Measurements from ENCODE around the gene COL23A1. TPM values are rescaled to one million over a fixed set of nuclear protein-coding genes. Genes with fewer than 3 reads are reported as not detected.
"Not testable (repeated sequence)": the region's sequence is repeated elsewhere in the genome, so short reads cannot be mapped to it uniquely, and the experiment has no call there.

The COL23A1 gene
- total RNA-seq, 4 donors from 2014 or later, result 0.83 to 1.8 (median 1.5) TPM

DNA sequence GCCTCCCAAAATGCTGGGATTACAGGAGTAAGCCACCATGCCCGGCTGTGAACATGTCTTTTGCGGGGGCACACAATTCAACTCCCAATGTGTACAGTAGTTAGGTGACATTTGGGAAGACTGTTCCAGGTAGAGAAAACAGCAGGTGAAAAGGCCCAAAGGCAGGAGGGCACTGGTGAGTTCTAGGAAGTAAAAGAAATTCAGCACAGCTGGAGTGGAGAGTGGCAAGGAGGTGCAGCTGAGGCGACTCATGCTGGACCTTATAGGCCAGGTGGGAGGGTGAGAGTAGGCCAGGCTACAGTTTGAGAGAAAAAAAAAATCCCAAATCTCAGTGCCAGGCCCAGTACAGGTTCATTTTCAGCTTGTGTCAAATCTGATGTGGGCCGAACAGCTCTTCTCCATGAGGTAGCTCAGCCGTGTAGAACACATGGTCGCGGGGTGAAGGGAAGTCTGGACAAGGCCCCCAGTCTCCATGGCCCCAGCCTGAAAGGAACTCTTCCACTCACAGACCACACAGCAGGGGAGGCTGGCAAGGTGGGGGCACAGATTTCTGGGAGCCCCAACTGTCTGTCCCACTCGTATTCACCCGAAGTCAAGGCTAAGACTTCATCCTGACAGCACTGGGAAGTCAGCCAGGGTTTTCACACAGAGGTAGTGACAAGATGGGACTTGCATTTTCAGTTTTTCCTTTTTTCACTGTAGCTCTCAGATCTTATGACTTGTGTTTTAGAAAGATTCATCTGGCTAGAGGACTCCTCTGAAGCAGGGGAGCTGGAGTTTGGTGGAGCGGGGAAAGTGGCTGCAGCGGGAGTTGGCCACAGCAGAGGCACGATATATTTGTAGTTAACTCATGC is 390.4 kb downstream of the COL23A1 start:
- peaks cover 0 to 2% (median 0%) of the 10 kb centered on the region in 4 donors for H3K27me3 ChIP-seq
- H3K27ac ChIP-seq (replicated peaks in 1 of 4), result no peak overlapping the region
- no peak overlapping the region for H3K4me3 ChIP-seq
- no peaks in the 10 kb centered on the region for H3K9me3 ChIP-seq
- 80% methylated on average over 12 of the region's 12 CpGs for WGBS
- TF ChIP-seq POLR2AphosphoS5 (IDR thresholded peaks at IDR 0.05) (no peak), EP300 (IDR thresholded peaks at IDR 0.05) (no peak), POLR2A (IDR thresholded peaks at IDR 0.05; ENCODE audit: low read depth) (no peak)
- TF ChIP-seq, protein P1, sequence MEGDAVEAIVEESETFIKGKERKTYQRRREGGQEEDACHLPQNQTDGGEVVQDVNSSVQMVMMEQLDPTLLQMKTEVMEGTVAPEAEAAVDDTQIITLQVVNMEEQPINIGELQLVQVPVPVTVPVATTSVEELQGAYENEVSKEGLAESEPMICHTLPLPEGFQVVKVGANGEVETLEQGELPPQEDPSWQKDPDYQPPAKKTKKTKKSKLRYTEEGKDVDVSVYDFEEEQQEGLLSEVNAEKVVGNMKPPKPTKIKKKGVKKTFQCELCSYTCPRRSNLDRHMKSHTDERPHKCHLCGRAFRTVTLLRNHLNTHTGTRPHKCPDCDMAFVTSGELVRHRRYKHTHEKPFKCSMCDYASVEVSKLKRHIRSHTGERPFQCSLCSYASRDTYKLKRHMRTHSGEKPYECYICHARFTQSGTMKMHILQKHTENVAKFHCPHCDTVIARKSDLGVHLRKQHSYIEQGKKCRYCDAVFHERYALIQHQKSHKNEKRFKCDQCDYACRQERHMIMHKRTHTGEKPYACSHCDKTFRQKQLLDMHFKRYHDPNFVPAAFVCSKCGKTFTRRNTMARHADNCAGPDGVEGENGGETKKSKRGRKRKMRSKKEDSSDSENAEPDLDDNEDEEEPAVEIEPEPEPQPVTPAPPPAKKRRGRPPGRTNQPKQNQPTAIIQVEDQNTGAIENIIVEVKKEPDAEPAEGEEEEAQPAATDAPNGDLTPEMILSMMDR (IDR thresholded peaks at IDR 0.05), result no peak
- intact Hi-C loops (cut with DNase I), result loop anchor here (5.0 kb wide), 1 partner anchor 48 kb away; the partner anchor contains the start of gene NHP2
- DNase-seq (ENCODE audit: extremely low spot score), result no peak
- no peaks in the 10 kb centered on the region for H3K36me3 ChIP-seq
- peaks cover 0 to 6% (median 4%) of the 10 kb centered on the region in 4 donors for H3K4me1 ChIP-seq

DNA sequence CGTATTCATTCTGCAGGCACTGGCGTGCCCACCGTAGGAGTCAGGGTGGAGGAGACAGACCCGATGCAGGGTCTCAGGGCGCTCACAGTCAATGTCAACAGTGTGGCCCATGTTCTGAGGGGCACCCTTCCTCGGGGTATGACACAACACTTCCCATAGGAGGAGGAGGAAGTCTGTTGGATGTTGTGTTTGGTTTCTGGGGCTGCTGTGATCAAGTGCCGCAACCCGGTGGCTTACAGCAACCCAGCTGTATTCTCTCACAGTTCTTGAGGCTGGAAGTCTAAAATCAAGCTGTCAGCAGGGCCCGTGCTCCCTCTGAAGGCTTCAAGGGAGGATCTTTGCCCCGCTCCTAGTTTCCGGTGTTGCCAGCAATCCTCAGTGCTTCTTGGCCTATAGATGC is 391.5 kb downstream of the COL23A1 start:
- Histone ChIP-seq H3K9me3 (no peaks in the 10 kb centered on the region), H3K36me3 (no peaks in the 10 kb centered on the region), H3K4me1 (peaks cover 0 to 3% (median 2%) of the 10 kb centered on the region in 4 donors), H3K4me3 (no peak overlapping the region), H3K27me3 (peaks cover 0 to 13% (median 0%) of the 10 kb centered on the region in 4 donors), H3K27ac (replicated peaks in 1 of 4) (no peak overlapping the region)
- no peak for DNase-seq (ENCODE audit: extremely low spot score)
- TF ChIP-seq EP300 (IDR thresholded peaks at IDR 0.05) (no peak), POLR2AphosphoS5 (IDR thresholded peaks at IDR 0.05) (no peak), POLR2A (IDR thresholded peaks at IDR 0.05; ENCODE audit: low read depth) (no peak)
- TF ChIP-seq, protein P1 (IDR thresholded peaks at IDR 0.05), result no peak
- intact Hi-C loops (cut with DNase I), result no loop called here
- 73% methylated on average over 11 of the region's 11 CpGs for WGBS

DNA sequence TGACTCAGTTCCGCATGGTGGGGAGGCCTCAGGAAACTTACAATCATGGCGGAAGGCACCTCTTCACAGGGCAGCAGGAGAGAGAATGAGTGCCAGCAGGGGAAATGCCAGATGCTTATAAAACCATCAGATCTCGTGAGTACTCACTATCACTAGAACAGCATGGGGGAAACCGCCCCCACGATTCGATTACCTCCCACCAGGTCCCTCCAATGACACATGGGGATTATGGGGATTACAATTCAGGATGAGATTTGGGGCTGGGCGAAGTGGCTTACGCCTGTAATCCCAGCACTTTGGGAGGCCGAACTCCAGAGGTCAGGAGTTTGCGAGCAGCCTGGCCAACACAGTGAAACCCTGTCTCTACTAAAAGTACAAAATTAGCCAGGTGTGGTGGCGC is 392.0 kb downstream of the COL23A1 start:
- peaks cover 0 to 18% (median 0%) of the 10 kb centered on the region in 4 donors for H3K27me3 ChIP-seq
- H3K4me1 ChIP-seq; intact Hi-C loops (cut with DNase I); H3K27ac ChIP-seq (replicated peaks in 1 of 4); H3K36me3 ChIP-seq; DNase-seq (ENCODE audit: extremely low spot score); H3K9me3 ChIP-seq; H3K4me3 ChIP-seq: not testable (repeated sequence)
- 85% methylated on average over 10 of the region's 11 CpGs for WGBS

DNA sequence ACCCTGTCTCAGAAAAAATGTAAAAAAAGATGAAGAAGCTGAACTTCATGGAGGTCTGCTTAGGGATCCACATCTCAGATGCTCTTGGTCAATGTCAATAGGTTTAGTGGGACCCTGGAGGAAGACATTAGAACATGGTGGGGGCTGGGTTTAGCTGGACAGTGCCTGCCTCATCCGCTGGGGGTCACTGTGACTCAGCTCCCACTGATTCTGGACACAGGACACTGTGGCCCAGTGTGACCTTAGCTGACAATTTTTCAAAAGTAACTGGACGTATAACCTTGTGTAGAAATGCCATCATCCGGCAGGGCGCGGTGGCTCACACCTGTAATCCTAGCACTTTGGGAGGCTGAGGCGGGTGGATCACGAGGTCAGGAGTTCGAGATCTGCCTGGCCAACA is 393.2 kb downstream of the COL23A1 start:
- no peaks in the 10 kb centered on the region for H3K36me3 ChIP-seq
- intact Hi-C loops (cut with DNase I), result no loop called here
- H3K27ac ChIP-seq (replicated peaks in 1 of 4), result no peak overlapping the region
- DNase-seq (ENCODE audit: extremely low spot score), result no peak
- no peak overlapping the region for H3K4me3 ChIP-seq
- peaks cover 0 to 20% (median 0%) of the 10 kb centered on the region in 4 donors for H3K27me3 ChIP-seq
- TF ChIP-seq, protein P1 (IDR thresholded peaks at IDR 0.05), result peak in 1 of 3 experiments; percentile 39
- TF ChIP-seq EP300 (IDR thresholded peaks at IDR 0.05), result no peak
- no peaks in the 10 kb centered on the region for H3K9me3 ChIP-seq
- 86% methylated on average over 8 of the region's 8 CpGs for WGBS
- no peaks in the 10 kb centered on the region for H3K4me1 ChIP-seq

DNA sequence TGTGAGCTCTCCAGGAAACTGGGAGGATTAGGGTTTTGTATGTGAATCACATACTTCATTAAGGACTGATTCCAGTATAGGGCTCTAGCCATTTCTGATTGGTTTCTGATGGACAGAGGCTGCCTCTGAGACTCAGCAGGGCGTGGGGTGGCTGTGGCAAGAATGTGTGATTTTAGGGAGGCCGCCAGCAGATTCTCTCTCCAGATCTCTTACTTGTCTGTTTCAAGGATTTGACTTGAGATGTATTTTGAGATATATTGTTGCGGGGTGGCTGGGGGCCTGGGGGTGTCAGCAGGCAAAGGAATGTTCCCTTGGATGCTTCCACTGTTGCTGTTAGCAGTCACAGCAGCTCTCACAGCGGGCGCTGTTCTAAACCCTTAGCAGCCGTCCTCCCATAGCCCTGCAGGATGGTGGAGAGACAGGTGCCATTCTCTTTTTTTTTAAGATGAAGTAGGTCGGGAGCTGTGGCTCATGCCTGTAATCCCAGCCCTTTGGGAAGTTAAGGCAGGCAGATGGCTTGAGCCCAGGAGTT is 393.8 kb downstream of the COL23A1 start:
- DNase-seq (ENCODE audit: extremely low spot score), result no peak
- TF ChIP-seq POLR2A (IDR thresholded peaks at IDR 0.05; ENCODE audit: low read depth), result no peak
- TF ChIP-seq POLR2AphosphoS5 (IDR thresholded peaks at IDR 0.05), result no peak
- TF ChIP-seq, protein P1 (IDR thresholded peaks at IDR 0.05), result no peak
- TF ChIP-seq EP300 (IDR thresholded peaks at IDR 0.05), result no peak
- H3K9me3 ChIP-seq, result no peaks in the 10 kb centered on the region
- H3K27ac ChIP-seq (replicated peaks in 1 of 4), result no peak overlapping the region
- H3K27me3 ChIP-seq, result peaks cover 0 to 20% (median 0%) of the 10 kb centered on the region in 4 donors
- intact Hi-C loops (cut with DNase I), result no loop called here
- H3K4me3 ChIP-seq, result no peak overlapping the region
- H3K4me1 ChIP-seq, result no peaks in the 10 kb centered on the region
- no peaks in the 10 kb centered on the region for H3K36me3 ChIP-seq
- 83% methylated on average over 4 of the region's 7 CpGs for WGBS
